H1 (cell line): ENCODE results near the gene CYP2J2.

Source experiments
- EZH2 ChIP-seq: fragments of 200-600 bp; sonication (generic); IDR thresholded peaks from 2 replicates; pipeline ENCODE4 v1.7.1; 2012; ENCODE audit warnings: low read depth, mild to moderate bottlenecking, moderate library complexity, low read length, inconsistent platforms; ENCODE audit not compliant: severe bottlenecking
- POLR2A ChIP-seq, 2 experiments: IDR thresholded peaks; 1 replicate in 1 of 2; 2 replicates in 1 of 2; pipeline ENCODE4 v1.6.1; 2011; ENCODE audit warnings: low read depth in 2 of 2, low read length in 2 of 2, mild to moderate bottlenecking in 2 of 2; ENCODE audit errors: control extremely low read depth in 1 of 2
- RAD21 ChIP-seq, 2 experiments: IDR thresholded peaks in 1 of 2; conservative IDR thresholded peaks in 1 of 2; 2 replicates each; pipeline ENCODE4 v1.6.1; 2011; ENCODE audit warnings: low read depth in 2 of 2, low read length in 2 of 2, improper control_type of control experiment in 1 of 2, inconsistent platforms in 1 of 2, mild to moderate bottlenecking in 1 of 2, moderate library complexity in 1 of 2
- SIN3A ChIP-seq, 2 experiments: IDR thresholded peaks in 1 of 2; conservative IDR thresholded peaks in 1 of 2; 2 replicates each; pipeline ENCODE4 v1.6.1; 2011 to 2012; ENCODE audit warnings: low read length in 2 of 2, improper control_type of control experiment in 1 of 2, low read depth in 1 of 2, mild to moderate bottlenecking in 1 of 2

DNA sequence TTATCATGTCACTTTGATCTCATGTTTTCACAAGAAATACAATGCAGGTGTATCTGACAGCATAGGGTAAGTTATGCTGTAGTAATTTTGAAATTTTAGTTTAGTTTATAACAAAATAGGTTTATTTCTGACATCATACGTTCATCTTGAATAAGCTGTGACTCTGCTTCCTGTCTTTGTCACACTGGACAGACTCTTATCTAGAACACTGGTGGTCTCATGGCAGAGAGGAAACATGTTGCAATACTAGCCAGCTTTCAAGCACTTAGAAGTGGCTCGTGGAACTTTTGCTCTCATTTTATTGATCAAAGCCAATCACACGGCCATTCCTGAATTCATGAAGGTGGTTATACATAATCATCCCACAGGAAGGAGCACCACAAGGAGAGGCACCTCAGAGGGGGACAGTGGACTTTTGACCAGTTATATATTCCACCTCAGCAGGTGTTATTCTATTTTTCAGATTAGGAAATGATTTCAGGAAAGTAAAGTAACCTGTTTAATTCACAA, 46.5 kb downstream of the CYP2J2 start:
- no peak for TF ChIP-seq POLR2A (IDR thresholded peaks at IDR 0.05; ENCODE audit: control extremely low read depth in 1 of 2, low read depth in 2 of 2, low read length in 2 of 2)
- no peak for TF ChIP-seq EZH2
- no peak for TF ChIP-seq RAD21 (IDR thresholded peaks at IDR 0.05 in 1 of 2, conservative IDR thresholded peaks at IDR 0.05 in 1 of 2; ENCODE audit: low read depth in 2 of 2, low read length in 2 of 2)
- TF ChIP-seq SIN3A (conservative IDR thresholded peaks at IDR 0.05 in 1 of 2, IDR thresholded peaks at IDR 0.05 in 1 of 2; ENCODE audit: low read depth in 1 of 2, low read length in 2 of 2) = no peak
